ENCODE measurements around the gene MYH10. TPM values are rescaled to one million over a fixed set of nuclear protein-coding genes. Genes with fewer than 3 reads are reported as not detected.

The MYH10 gene
- total RNA-seq, 1 donor from 2014 or later: 34.9 TPM

- TF ChIP-seq POLR2A (IDR thresholded peaks at IDR 0.05) (no peak), POLR2AphosphoS5 (IDR thresholded peaks at IDR 0.05; ENCODE audit: insufficient read depth in 1 of 2, low read depth in 1 of 2) (no peak)
- TF ChIP-seq, protein P1, sequence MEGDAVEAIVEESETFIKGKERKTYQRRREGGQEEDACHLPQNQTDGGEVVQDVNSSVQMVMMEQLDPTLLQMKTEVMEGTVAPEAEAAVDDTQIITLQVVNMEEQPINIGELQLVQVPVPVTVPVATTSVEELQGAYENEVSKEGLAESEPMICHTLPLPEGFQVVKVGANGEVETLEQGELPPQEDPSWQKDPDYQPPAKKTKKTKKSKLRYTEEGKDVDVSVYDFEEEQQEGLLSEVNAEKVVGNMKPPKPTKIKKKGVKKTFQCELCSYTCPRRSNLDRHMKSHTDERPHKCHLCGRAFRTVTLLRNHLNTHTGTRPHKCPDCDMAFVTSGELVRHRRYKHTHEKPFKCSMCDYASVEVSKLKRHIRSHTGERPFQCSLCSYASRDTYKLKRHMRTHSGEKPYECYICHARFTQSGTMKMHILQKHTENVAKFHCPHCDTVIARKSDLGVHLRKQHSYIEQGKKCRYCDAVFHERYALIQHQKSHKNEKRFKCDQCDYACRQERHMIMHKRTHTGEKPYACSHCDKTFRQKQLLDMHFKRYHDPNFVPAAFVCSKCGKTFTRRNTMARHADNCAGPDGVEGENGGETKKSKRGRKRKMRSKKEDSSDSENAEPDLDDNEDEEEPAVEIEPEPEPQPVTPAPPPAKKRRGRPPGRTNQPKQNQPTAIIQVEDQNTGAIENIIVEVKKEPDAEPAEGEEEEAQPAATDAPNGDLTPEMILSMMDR (IDR thresholded peaks at IDR 0.05): no peak
- no peak for DNase-seq (ENCODE audit: extremely low spot score in 2 of 2)
- peaks cover 10% of the 10 kb centered on the region for H3K4me1 ChIP-seq
- intact Hi-C loops (cut with DNase I): no loop called here
- no peak overlapping the region for H3K4me3 ChIP-seq
- no peaks in the 10 kb centered on the region for H3K27me3 ChIP-seq
- H3K27ac ChIP-seq: no peak overlapping the region
- no peaks in the 10 kb centered on the region for H3K9me3 ChIP-seq
- H3K36me3 ChIP-seq: peaks cover 0 to 52% of the 10 kb centered on the region in 2 donors
Measured at GRCh38 chr17:8475227-8475626, 155.3 kb downstream of the MYH10 start.

- Histone ChIP-seq H3K27ac (no peak overlapping the region), H3K27me3 (no peaks in the 10 kb centered on the region), H3K4me3 (no peak overlapping the region), H3K9me3 (no peaks in the 10 kb centered on the region), H3K4me1 (peaks cover 14% of the 10 kb centered on the region), H3K36me3 (peaks cover 0 to 52% of the 10 kb centered on the region in 2 donors)
- TF ChIP-seq POLR2A (IDR thresholded peaks at IDR 0.05): no peak
- TF ChIP-seq, protein P1 (IDR thresholded peaks at IDR 0.05): no peak
- no peak for DNase-seq (ENCODE audit: extremely low spot score in 2 of 2)
- intact Hi-C loops (cut with DNase I): no loop called here
Measured at GRCh38 chr17:8474826-8475225, 155.7 kb downstream of the MYH10 start.

GRCh38 chr17:8473451-8474192, 156.9 kb downstream of the MYH10 start:
- H3K27ac ChIP-seq: no peak overlapping the region
- no peak overlapping the region for H3K4me3 ChIP-seq
- peaks cover 16% of the 10 kb centered on the region for H3K4me1 ChIP-seq
- intact Hi-C loops (cut with DNase I): no loop called here
- no peak for DNase-seq (ENCODE audit: extremely low spot score in 2 of 2)
- H3K9me3 ChIP-seq: no peaks in the 10 kb centered on the region
- no peak for TF ChIP-seq POLR2A (IDR thresholded peaks at IDR 0.05)
- TF ChIP-seq, protein P1 (IDR thresholded peaks at IDR 0.05): no peak
- TF ChIP-seq POLR2AphosphoS5 (IDR thresholded peaks at IDR 0.05; ENCODE audit: insufficient read depth in 1 of 2, low read depth in 1 of 2): no peak
- H3K36me3 ChIP-seq: peaks cover 0 to 52% of the 10 kb centered on the region in 2 donors
- no peaks in the 10 kb centered on the region for H3K27me3 ChIP-seq

GRCh38 chr17:8472663-8473062, 157.9 kb downstream of the MYH10 start:
- Histone ChIP-seq H3K4me3 (no peak overlapping the region), H3K36me3 (peaks cover 0 to 57% of the 10 kb centered on the region in 2 donors), H3K27me3 (no peaks in the 10 kb centered on the region), H3K4me1 (peaks cover 16% of the 10 kb centered on the region), H3K27ac (no peak overlapping the region), H3K9me3 (no peaks in the 10 kb centered on the region)
- DNase-seq (ENCODE audit: extremely low spot score in 2 of 2): no peak
- no peak for TF ChIP-seq POLR2A (IDR thresholded peaks at IDR 0.05)
- TF ChIP-seq, protein P1 (IDR thresholded peaks at IDR 0.05): no peak
- no peak for TF ChIP-seq POLR2AphosphoS5 (IDR thresholded peaks at IDR 0.05; ENCODE audit: insufficient read depth in 1 of 2, low read depth in 1 of 2)
- intact Hi-C loops (cut with DNase I): no loop called here

DNA sequence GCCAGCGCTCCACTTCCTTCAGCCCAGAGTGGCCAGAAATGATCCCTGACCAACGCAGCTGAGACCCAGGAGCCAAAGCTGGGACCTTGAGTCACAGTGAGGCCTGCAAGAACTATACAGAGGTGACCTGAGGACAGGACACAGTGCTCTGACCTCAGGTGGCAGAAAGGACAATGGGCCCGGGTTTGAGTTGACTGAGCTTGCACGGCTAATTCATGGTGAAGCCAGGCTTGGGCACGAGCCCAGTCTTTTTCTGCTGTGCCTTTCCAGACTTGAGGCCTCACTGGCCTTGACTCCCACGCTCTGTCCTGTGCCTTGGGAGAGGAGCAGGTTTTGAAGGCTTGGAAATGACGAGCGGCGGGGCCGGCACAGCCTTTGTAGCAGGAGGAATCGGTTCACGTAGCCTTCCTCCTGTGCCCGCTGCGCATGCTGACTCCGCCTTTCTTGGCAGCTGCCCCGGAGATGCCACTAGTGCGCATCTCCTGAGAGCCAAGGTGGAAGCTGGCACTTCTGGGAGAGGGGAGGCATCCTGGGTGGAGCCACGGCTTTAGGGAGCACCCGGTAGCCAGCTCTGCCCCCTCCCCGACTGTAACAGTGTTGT, 160.0 kb downstream of the MYH10 start:
- intact Hi-C loops (cut with DNase I): no loop called here
- Histone ChIP-seq H3K27me3 (no peaks in the 10 kb centered on the region), H3K4me3 (no peak overlapping the region), H3K4me1 (peaks cover 31% of the 10 kb centered on the region), H3K27ac (no peak overlapping the region), H3K9me3 (no peaks in the 10 kb centered on the region), H3K36me3 (peaks cover 0 to 49% of the 10 kb centered on the region in 2 donors)
- TF ChIP-seq, protein P1 (IDR thresholded peaks at IDR 0.05): no peak
- TF ChIP-seq POLR2A (IDR thresholded peaks at IDR 0.05): no peak
- TF ChIP-seq POLR2AphosphoS5 (IDR thresholded peaks at IDR 0.05; ENCODE audit: insufficient read depth in 1 of 2, low read depth in 1 of 2): no peak
- peak in 1 of 2 donors; percentile 82 for DNase-seq (ENCODE audit: extremely low spot score in 2 of 2)
